GM19238 (cell line): ENCODE measurements around the gene PITRM1.
"Not testable (repeated sequence)": the region's sequence is repeated elsewhere in the genome, so short reads cannot be mapped to it uniquely, and the experiment has no call there.

Experiments
- DNase-seq: peaks from one replicate; pipeline ENCODE4 v3.0.0; 2011; ENCODE audit warnings: low spot score; ENCODE audit not compliant: insufficient read length

The PITRM1 gene

DNA sequence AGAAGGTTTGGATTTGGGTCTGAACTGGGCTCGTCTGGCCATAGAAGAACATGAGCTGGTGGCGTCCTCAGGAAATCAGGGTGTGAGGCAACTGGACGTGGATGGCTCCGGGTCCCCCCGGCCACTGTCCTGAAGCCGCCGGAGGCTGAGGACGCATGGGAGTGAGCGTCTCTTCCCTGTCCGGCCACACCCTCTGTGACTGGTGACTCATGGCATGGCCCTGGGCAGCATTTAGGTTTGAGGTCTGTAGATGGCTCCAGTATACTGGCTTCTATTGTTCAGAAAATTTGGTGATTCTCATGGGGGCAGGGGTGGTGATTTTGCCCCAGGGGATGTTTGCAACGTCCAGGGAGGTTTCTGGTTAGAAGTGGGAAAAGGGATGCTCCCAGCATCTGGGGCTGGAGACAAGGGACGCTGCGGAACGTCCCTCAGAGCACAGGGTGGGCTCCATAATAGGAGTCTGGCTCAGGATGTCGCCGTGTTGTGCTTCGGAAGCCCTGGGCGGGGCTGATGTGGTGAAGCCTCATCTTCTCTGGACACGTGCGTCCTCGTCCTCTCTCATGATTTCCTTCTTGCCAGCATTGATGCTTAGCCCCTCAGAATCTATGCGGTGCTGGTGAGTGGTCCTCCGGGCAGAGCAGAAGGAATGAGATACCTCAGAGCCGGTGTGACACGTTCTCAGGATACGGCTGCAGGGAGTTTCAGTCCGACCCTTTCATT is 49.9 kb downstream of the PITRM1 start:
- no peak for DNase-seq

DNA sequence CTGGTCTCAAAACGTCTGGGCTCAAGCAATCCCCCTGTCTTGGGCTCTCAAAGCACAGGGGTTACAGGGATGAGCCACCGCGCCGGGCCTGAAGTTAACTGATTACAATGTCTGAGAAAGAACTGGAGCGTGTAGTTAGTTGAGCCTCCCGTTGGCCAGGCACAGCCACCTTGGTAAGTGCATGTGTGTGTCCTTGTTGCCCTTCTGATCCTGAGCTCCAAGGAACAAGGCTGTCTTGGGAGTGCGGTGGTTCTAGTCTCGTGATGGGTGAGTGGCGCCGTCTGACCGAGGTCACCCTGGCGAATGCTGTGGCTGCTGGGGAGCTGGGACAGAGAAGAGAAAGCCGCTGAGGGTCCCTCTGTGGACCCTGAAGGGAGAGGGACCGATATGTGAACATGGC is 50.5 kb downstream of the PITRM1 start:
- DNase-seq = no peak

DNA sequence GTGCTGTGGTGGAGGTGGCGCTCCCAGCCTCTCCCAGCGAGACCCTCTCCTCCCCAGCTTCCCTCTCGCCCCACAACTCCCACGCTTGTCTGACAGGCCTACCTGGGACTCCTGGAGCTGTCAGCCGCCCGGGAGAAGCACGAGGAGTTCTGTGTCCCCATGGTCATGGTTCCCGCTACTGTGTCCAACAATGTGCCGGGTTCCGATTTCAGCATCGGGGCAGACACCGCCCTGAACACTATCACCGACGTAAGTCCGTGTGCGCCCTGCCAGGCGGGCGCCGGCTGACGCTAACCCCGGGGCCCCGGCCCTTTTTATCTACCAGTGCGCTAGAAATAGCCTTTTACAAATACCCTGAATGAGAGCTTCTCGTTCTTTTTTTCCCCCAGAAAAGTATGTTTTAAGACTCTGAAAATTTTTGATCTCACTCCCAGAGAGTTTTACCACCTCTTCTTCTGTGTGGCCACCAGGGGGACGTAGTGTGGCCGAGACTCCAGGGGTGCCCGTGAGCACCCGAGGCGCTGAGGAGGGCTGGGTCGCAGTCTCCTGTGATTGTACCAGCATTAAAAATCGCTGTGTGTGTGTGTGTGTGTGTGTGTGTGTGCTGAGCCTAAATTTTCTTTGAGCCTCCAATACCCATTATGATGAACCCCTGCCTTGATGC is 52.7 kb downstream of the PITRM1 start:
- peak; percentile 31 for DNase-seq

DNA sequence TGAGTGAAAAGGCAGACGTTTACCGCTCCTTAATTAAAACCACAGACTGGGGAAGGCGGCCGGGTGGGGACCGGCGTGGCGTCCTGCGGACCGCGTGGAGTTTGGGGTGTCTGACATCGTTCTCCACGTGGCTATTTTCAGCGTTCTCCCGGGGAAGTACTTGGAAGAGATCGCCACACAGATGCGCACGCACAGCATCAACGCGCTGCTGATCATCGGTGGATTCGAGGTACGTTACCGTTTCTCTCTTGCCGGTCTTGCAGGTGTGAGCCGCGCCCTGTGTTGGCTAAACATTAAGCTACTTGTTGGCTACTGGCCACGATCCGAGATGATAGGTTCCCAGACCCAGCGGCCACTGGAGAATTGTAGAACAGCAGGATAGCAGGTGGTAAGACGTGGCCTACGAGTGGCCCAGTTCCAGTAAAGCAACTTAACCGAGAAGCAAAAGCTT is 53.9 kb downstream of the PITRM1 start:
- no peak for DNase-seq

DNA sequence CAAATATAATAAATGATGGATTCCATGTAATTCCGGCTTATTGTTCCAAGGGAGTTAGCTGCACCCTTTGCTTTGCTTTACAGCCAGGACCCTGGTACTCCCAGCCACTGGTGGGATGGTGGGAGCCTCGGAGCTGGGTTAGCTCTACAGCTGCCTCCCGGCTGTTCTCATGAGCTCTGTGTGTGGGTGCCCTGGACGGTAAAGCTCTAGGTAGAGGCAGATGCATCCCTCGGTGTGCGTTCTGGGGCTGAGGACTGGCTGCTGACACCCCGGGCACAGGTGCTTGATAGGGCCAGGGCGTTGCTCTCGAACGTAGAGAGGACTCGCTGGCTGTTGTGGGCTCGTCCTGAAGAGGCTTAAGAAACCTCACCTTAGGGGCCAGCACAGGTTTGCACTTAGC is 55.1 kb downstream of the PITRM1 start:
- no peak for DNase-seq

DNA sequence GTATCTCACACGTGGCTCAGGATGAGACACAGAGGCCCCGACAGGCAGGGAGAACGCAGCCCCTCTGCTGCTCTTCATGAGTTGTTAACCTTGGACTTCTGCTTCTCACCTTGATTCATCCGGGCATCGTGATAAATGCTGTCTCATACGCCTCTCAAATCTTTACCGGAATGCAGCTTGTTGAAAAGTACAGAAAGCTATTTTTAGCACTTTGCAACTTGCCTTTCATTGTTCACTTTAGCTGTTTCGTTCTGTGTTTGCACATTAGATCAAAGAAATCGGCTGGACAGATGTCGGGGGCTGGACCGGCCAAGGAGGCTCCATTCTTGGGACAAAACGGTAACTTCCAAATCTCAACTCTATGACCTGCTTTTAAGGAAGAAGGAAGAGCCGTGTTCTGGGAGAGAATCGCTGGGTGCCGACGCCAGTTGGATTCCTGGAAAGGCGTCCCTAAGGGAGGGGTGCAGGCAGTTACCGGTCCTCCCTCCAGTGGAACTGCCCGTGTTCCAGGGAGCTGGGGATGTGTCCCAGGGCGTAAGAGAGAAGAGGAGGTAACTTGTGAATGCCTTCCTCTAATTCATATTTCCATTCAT is 56.0 kb downstream of the PITRM1 start:
- no peak for DNase-seq

DNA sequence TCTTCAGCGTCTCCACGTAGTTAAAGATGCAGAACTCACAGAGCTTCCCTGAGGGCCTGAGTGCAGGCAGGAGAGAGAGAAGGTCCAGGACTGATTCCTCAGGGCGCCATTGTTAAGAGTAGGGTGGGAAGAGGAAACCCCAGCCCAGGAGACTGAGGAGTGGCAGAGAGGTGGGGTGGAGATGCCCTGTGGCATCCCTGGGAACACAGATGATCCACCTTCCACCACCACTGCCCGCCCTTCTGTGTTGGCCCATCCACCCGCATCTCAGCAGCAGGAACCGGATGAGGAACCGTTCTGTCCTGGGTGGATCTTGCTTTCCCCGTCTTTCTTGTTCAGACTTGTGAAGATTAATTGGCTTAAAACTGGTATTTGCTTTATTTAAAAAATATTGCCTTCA is 56.9 kb downstream of the PITRM1 start:
- no peak for DNase-seq

DNA sequence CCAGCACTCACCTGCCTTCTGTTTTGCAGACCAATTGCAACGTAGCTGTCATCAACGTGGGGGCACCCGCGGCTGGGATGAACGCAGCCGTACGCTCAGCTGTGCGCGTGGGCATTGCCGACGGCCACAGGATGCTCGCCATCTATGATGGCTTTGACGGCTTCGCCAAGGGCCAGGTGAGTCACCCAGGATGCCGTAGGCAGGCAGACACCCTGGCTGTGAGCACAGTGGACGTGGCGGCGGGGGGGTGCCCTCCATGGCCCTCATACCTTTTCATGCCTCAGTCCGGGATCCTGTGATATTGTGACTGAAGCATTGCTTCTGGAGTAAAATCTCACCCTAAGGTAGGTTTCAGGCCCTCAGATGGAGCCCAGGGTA is 59.2 kb downstream of the PITRM1 start:
- DNase-seq = no peak

DNA sequence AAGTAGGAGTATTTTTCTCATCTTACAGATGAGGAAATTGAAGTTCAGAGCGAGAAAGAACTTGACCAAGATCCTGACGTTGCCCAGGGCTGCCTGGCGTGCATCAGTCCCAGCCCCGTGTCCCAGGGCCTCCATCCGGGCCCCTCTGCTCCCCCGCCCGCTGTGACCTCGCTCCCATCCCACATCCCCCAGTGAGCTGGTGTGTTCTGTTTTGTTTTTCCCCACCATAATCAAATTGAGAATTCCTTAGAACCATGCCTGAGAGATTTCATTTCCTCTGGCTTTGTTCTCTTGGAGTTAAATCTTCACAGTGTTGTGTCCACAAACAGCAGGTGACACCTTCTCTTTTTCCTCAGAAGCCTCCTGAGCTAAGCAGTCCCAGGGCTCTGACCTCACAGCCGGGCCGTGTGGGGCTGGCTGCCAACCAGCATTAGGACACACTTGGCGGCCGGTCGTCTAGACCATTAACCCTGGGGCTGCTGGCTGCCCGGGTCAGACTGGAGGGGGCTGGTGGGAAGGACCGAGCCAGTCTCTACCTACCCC is 60.9 kb downstream of the PITRM1 start:
- DNase-seq = no peak

DNA sequence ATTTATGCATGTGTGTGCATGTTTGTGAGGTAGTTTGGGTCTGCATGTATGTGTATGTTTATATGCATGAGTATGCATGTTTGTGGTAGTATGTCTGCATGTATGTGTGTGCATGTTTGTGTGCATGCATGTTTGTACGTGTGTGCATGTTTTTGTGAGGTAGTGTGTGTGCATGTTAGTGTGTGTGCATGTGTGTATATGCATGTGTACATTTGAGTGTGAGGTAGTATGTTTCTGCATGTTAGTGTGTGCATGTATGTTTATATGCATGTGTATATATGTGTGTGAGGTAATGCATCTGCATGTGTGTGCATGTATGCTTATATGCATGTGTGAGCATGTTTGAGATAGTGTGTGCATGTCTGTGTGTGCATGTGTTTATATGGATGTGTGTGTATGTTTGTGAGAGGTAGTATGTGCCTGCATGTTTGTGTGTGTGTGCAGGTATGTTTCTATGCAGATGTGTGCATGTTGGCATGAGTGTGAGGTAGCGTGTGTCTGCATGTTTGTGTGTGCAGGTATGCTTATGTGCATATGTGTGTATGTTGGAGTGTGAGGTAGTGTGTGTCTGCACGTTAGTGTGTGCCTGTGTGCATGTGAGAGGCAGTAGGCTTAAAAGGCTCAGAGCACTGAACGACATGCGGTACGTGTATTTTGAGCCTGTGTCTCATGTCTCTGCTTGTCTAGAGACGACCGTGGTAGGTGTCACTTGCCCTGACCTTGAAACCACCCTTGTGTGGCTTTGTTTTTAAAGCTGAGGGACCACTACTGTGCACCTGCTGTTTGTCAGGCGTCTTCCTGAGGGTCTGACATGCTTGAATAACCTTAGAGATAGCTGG is 61.6 kb downstream of the PITRM1 start:
- DNase-seq = no peak

DNA sequence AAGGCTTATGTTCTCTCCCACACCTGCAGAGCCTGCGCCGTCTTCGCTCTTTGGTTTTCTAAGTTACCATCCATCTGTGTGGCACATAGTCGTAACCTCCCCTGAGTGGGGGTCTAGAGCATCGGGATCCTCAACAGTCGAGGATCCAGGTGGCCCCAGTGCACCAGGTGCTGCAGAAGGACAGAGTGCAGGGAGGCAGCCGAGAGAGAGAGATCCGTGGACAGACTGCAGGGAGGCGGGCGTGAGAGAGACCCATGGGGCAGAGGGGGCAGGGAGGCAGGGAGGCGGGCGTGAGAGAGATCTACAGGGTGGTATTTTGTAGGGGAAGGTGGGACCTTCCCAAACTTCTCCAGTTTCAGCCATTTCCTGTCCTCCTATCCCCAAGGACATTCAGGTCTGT is 62.9 kb downstream of the PITRM1 start:
- DNase-seq = no peak

DNA sequence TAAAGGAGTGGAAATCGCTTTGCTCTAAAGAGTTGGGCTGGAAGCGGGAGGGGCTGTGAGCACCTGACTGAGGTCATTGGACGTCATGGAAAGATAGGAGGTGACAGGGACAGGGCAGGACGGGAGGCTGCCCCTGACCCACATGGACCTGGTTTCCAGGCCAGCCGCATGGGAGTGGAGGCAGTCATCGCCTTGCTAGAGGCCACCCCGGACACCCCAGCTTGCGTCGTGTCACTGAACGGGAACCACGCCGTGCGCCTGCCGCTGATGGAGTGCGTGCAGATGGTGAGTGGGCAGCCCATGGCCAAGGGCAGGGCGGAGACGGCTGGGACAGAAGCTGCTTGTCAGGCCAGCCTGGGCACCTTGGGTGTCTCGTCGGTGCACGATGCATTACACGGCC is 63.4 kb downstream of the PITRM1 start:
- no peak for DNase-seq

DNA sequence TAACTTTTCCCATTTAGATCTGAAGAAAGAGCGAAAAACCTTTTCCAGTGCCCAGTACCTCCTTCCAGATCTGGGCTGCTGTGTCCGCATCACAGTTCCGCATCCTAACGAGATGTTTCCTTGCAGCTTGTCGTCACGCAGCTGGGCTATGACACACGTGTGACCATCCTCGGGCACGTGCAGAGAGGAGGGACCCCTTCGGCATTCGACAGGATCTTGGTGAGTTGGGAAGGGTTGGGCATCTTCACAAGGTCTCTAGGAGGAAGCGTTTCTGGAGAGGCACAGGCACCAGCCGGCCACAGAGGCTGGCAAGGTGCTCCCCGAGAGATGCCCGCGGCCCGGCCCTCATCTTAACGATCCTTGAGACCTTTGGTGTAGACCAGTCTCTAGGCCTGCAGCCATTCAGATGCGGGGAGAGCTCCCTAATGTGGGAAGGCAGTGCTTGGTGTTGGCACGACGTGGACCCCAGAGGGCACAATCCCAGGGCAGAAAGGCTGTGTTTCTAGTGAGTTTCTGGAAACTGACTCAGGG is 63.9 kb downstream of the PITRM1 start:
- no peak for DNase-seq

DNA sequence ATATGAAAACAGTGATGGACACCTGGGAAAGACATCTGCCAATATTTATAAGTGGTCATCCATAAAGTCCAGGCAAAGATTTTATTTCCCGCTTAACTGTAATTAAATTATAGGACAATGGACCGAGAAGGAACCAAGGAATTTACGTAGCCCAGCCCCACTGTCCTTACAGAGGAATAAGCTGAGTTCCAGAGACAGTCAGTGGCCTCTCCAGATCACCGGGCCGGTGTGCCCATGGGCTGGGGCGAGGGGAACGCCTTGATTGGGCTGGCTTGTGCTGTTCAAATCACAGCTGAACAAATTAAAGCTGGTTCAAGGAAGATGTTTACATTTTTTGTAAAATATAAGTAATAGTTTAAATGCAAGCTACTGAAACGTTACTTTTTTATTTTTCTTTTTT is 64.5 kb downstream of the PITRM1 start:
- no peak for DNase-seq

DNA sequence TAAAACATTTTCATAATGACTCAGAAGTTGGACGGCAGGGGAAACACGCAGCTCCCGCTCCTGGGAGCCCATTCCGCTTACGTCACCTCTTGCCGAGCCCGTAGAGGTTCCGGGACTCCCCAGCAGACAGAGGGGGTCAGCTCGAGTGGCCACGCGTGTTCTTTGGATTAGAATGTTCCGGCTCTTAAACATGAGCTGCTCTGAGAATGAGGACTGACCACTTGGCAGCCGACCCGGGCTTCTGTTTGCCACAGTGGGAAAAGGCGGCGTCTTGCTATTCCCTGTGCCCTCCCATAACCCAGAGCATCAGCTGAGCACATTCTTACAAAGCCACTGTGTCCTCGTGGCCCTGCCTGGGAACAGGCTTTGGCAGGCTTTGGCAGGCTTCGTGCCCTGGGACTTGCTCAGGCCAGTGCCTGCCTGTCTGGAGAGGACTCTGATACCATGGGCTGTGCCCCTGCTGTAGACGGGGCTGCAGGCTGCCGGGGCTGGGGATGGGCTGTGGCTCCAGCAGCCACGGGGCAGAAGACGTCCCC is 65.1 kb downstream of the PITRM1 start:
- DNase-seq = no peak

DNA sequence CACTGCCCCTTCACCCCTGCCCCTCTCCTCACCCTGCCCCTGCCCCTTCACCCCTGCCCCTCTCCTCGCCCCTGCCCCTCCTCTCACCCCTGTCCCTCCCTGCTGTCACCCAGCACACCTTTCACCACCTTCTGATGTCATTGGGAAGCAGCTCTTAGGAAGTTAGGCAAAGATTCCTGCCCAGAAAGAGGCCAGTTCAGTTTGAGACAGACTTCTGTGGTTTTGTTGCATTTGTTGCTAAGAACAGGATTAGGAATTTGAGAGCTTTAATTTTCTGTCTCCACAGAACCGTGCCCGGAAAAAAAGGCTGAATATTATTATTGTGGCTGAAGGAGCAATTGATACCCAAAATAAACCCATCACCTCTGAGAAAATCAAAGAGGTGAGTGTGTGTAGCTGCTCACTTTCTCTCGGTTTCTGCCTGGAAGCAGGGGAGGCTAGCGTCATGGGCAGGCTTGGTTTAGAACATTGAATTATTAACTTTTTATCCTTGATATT is 65.6 kb downstream of the PITRM1 start:
- DNase-seq = no peak

DNA sequence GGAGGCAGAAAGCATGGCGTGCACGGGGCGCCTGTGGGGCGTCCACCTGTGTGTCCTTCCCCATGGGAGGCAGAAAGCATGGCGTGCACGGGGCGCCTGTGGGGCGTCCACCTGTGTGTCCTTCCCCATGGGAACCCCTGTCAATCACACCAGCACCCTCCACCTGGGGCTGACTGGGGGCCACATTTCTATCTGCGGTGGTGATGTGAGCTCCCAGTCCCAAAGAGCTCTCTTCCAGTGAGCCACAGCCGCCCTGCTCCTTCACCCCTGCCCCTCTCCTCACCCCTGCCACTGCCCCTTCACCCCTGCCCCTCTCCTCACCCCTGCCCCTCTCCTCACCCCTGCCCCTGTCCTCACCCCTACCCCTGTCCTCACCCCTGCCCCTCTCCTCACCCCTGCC is 66.3 kb downstream of the PITRM1 start:
- not testable (repeated sequence) for DNase-seq

DNA sequence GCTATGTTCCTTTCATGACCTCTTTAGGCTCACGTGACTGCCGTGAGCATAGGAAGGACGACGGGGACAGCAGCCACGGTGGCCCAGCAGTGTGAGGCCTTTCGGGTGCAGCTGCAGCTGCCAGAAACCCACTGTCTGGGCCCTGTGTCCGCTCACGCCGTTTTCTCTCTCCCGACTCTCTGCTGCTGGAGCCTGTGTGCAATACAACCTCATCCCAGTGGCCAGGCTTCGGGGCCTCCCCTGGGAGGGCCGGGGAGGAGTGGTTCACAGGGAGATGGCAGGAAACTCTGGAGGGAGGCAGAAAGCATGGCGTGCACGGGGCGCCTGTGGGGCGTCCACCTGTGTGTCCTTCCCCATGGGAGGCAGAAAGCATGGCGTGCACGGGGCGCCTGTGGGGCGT is 66.7 kb downstream of the PITRM1 start:
- no peak for DNase-seq

DNA sequence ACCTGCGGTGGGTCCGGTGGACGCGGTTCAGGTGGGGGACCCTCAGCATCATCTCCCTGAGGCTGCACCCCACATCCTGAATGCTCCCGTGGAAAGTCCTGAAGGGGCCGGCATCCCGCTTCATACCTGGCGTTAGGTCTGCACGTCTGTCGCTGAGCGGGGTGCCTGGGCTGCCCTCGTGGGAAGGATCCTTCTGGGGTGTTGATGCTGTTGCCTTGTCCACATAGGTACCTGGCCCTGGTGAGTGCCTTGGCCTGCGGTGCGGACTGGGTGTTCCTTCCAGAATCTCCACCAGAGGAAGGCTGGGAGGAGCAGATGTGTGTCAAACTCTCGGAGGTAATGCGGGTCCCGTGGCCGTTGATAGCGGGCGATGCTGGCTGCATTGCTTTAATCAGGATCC is 67.4 kb downstream of the PITRM1 start:
- DNase-seq = no peak

DNA sequence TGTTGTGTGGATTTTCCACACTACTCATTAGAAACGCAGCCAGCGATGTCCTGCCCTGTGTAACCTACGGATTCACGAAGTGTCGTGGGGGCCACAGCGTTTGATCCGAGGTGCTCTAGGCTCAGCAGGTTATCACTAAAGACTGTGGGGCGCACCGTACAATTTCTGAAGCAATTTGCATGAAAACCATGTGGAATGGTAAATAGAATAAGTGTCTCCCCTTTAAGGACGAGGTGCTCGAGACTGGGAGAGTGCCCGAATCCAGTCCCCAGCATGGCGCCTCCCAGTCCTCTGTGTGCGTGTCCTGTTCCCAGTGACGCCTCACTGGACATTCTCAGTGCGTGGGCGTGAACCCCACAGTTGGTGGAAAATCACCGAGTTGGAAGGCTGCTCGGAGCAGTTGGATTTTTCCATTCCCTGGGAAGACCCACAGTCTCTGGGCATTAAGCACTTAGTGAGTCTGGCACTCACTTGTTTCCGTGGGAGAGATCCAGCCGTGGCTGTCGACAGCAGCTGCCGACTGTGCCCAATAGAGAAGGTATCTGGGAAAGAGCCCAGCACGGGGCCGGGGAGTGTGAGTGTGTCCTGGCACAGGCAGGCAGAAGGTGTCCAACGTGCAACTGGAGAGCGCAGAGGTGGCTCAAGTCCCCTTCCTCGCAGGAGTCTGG is 68.2 kb downstream of the PITRM1 start:
- DNase-seq = no peak
